ENCODE results near the gene KLHL3.

DNA sequence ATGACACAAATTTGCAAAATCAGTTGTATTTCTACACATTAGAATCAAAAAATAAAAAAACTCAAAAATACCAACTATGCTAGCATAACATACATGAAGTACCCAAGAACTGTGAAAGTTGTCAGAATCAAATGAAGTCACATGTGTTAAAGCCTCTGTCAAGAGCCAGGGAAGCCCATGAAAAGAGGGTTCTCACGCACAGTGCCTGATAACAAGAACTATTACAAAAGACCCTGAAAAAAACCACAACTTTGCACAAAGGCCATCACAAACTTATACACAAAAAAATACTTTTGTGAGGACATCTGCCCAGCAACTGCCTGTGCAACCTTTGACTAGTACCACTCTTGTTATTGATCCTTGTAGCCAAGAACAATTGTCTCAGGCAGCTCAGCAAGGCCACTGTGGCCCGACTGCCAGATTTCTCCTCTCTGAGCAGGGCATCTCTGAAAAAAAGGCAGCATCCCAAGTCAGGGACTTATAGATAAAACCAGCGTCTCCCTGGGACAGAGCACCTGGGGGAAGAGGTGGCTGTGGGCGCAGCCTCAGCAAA lies 47.2 kb upstream of the KLHL3 start:
- TF ChIP-seq EP300 (IDR thresholded peaks at IDR 0.05; ENCODE audit: low read depth) (no peak), POLR2A (IDR thresholded peaks at IDR 0.05) (no peak), POLR2AphosphoS5 (IDR thresholded peaks at IDR 0.05) (no peak)
- TF ChIP-seq, protein P1, sequence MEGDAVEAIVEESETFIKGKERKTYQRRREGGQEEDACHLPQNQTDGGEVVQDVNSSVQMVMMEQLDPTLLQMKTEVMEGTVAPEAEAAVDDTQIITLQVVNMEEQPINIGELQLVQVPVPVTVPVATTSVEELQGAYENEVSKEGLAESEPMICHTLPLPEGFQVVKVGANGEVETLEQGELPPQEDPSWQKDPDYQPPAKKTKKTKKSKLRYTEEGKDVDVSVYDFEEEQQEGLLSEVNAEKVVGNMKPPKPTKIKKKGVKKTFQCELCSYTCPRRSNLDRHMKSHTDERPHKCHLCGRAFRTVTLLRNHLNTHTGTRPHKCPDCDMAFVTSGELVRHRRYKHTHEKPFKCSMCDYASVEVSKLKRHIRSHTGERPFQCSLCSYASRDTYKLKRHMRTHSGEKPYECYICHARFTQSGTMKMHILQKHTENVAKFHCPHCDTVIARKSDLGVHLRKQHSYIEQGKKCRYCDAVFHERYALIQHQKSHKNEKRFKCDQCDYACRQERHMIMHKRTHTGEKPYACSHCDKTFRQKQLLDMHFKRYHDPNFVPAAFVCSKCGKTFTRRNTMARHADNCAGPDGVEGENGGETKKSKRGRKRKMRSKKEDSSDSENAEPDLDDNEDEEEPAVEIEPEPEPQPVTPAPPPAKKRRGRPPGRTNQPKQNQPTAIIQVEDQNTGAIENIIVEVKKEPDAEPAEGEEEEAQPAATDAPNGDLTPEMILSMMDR (IDR thresholded peaks at IDR 0.05), result no peak

Data from transverse colon (tissue), 4 donors.